Fibroblast of villous mesenchyme (primary cell): ENCODE data around the gene RAET1L. TPM values are rescaled to one million over a fixed set of nuclear protein-coding genes. Genes with fewer than 3 reads are reported as not detected.
"Not testable (repeated sequence)": the region's sequence is repeated elsewhere in the genome, so short reads cannot be mapped to it uniquely, and the experiment has no call there.

Experiments used
- DNase-seq: peaks from one replicate; pipeline ENCODE4 v3.0.0-alpha.2; 2010; ENCODE audit warnings: low read depth
- H3K4me3 ChIP-seq: 2 replicates; pipeline ENCODE4 v1.5.1; 2011; ENCODE audit warnings: low read depth, mild to moderate bottlenecking, low read length
- total RNA-seq: library from RNA; depleted of rRNA; stranded (reverse); fragments of >200 nt; gene quantifications from 2 replicates; pipeline ENCODE4 v1.2.3, GENCODE V29; 2012
- TF ChIP-seq, protein P1 (sequence below): IDR thresholded peaks from 2 replicates; pipeline ENCODE4 v1.5.1; 2012; ENCODE audit warnings: low read depth, mild to moderate bottlenecking, low read length; ENCODE audit not compliant: insufficient read depth

RAET1L gene
- total RNA-seq, 1 donor: not detected

- peak overlapping the region; percentile 80 for H3K4me3 ChIP-seq
- DNase-seq: no peak
- TF ChIP-seq, protein P1, sequence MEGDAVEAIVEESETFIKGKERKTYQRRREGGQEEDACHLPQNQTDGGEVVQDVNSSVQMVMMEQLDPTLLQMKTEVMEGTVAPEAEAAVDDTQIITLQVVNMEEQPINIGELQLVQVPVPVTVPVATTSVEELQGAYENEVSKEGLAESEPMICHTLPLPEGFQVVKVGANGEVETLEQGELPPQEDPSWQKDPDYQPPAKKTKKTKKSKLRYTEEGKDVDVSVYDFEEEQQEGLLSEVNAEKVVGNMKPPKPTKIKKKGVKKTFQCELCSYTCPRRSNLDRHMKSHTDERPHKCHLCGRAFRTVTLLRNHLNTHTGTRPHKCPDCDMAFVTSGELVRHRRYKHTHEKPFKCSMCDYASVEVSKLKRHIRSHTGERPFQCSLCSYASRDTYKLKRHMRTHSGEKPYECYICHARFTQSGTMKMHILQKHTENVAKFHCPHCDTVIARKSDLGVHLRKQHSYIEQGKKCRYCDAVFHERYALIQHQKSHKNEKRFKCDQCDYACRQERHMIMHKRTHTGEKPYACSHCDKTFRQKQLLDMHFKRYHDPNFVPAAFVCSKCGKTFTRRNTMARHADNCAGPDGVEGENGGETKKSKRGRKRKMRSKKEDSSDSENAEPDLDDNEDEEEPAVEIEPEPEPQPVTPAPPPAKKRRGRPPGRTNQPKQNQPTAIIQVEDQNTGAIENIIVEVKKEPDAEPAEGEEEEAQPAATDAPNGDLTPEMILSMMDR: no peak
Observed at GRCh38 chr6:150005761-150006651, 19.3 kb downstream of the RAET1L start.

GRCh38 chr6:150004783-150005717 is 20.3 kb downstream of the RAET1L start:
- TF ChIP-seq, protein P1: no peak
- DNase-seq: peak; percentile 87
- H3K4me3 ChIP-seq: peak overlapping the region; percentile 80

DNA sequence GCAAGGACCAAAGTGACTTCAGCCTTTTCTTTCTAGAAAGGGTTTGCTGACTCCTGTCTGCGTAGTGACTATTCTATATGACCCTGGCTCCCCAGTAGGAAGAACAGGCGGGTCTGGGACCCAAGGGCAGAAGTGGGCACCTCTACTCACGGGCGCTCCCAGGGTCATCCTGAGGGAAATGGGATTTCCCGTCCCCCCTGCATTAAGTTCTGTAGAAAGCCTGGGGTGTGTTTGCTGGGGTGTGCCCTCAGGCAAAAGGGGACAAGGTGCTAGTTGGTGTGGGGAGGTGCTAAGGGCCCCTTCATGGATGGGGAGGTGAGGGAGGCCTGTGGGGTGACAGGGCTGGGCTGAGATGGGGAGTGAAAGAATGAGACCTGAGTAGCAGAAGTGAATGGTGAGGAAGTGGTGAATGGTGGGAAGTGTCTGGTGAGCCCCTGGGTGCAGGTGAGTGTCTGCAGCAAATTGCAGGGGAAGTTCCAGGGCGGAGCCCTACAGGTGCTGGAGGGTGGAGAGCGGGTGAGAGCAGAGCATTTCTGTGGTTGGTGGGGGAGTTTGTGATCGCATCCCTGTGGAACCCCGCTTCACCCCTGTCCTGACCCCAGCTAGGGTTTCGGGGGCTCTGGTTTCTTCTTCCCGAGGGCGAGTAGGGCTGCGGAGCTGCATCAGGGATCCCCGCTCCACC is 21.1 kb downstream of the RAET1L start:
- peak overlapping the region; percentile 80 for H3K4me3 ChIP-seq
- DNase-seq: no peak
- TF ChIP-seq, protein P1: no peak

- H3K4me3 ChIP-seq, DNase-seq: not testable (repeated sequence)
Observed at GRCh38 chr6:150003599-150003998, 21.7 kb downstream of the RAET1L start.

GRCh38 chr6:150002710-150003109 is 22.6 kb downstream of the RAET1L start:
- no peak for DNase-seq
- TF ChIP-seq, protein P1: no peak
- no peak overlapping the region for H3K4me3 ChIP-seq

DNA sequence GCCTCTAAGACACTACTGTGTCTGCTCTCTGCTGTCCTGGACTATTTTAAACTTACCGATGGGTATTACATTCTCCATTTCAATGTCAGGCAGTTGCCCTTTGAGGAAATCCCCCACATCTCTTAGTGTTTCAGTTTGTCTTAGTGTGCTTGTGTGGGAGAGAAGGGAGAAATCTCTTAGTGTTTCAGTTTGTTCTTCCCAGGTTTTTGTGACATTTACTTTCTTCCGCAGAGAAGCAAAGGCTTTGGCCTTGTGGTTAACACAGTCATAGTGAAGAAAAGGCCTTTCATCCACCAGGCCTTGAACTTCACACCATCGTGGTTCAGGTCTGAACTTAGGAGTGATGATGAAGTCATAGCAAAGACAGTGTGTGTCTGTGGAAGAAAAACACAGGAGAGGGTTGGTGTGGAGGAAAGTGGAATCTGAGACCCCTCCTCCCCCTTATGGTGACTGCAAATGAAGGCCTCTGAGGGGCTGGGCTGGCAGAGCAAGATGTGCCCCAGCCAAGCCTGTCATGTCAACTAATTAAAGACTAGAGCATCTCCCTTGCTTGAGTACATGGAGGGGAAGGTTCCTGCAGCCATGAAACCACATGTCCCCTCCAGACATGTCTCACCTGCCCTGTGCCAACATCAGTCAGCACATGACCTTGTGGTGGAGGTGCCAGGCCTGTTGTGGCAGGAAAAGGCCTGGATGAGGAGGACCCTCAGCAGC is 23.9 kb downstream of the RAET1L start:
- no peak overlapping the region for H3K4me3 ChIP-seq
- TF ChIP-seq, protein P1: no peak
- no peak for DNase-seq
